Endodermal cell (in vitro differentiated cells): ENCODE data around the gene KCNQ5. TPM values are rescaled to one million over a fixed set of nuclear protein-coding genes. Genes with fewer than 3 reads are reported as not detected.

Experiments used
- DNase-seq: peaks from one replicate; pipeline ENCODE4 v3.0.0-alpha.2; 2017
- H3K27ac ChIP-seq: 2 replicates; pipeline ENCODE4 v1.5.1; 2013; ENCODE audit warnings: mild to moderate bottlenecking, low read depth, low read length, moderate library complexity
- H3K27me3 ChIP-seq: 2 replicates; pipeline ENCODE4 v1.6.1; 2013; ENCODE audit warnings: mild to moderate bottlenecking, low read length, moderate library complexity; ENCODE audit not compliant: insufficient read depth, control insufficient read depth, poor library complexity, severe bottlenecking
- H3K36me3 ChIP-seq: 2 replicates; pipeline ENCODE4 v1.7.0; 2013; ENCODE audit warnings: mild to moderate bottlenecking, low read length, moderate library complexity; ENCODE audit not compliant: control insufficient read depth, insufficient read depth
- H3K4me1 ChIP-seq: one replicate; pipeline ENCODE4 v1.7.0; 2013; ENCODE audit warnings: low read length; ENCODE audit not compliant: control insufficient read depth, insufficient read depth
- H3K4me3 ChIP-seq: 2 replicates; pipeline ENCODE4 v1.5.1; 2013; ENCODE audit warnings: mild to moderate bottlenecking, low read length, moderate library complexity
- H3K9ac ChIP-seq: 2 replicates; pipeline ENCODE4 v1.6.1; 2013; ENCODE audit warnings: mild to moderate bottlenecking, low read length, moderate library complexity; ENCODE audit not compliant: poor library complexity, severe bottlenecking; ENCODE audit errors: extremely low read depth
- H3K9me3 ChIP-seq: 2 replicates; pipeline ENCODE4 v1.6.1; 2013; ENCODE audit warnings: mild to moderate bottlenecking, low read length, moderate library complexity; ENCODE audit not compliant: control insufficient read depth
- H3K27ac Mint-ChIP-seq: 2 replicates; pipeline ENCODE4 v1.8.0; 2020; ENCODE audit warnings: mixed read lengths
- H3K27me3 Mint-ChIP-seq: 2 replicates; pipeline ENCODE4 v1.8.0; 2021; ENCODE audit warnings: mild to moderate bottlenecking, mixed read lengths; ENCODE audit not compliant: insufficient read depth
- H3K36me3 Mint-ChIP-seq: 2 replicates; pipeline ENCODE4 v1.8.0; 2020; ENCODE audit warnings: low read depth, mixed read lengths
- H3K4me1 Mint-ChIP-seq: 2 replicates; pipeline ENCODE4 v1.8.0; 2020; ENCODE audit warnings: mixed read lengths
- H3K4me3 Mint-ChIP-seq: 2 replicates; pipeline ENCODE4 v1.8.0; 2020; ENCODE audit warnings: mild to moderate bottlenecking, moderate library complexity, mixed read lengths
- H3K9me3 Mint-ChIP-seq: 2 replicates; pipeline ENCODE4 v1.8.0; 2020; ENCODE audit warnings: mild to moderate bottlenecking, mixed read lengths
- CTCF ChIP-seq: fragments of 200-600 bp; sonication (generic); conservative IDR thresholded peaks from 2 replicates; pipeline ENCODE4 v1.5.0; 2021; ENCODE audit warnings: antibody characterized with exemption, mild to moderate bottlenecking
- WGBS, 2 experiments: methylation state at CpG; one replicate each; pipeline versions ENCODE4 v1.1.5 to v1.1.7; 2013; ENCODE audit warnings: missing lambda C conversion rate in 2 of 2, mixed read lengths in 1 of 2; ENCODE audit not compliant: insufficient coverage in 1 of 2, insufficient read length in 1 of 2; 5-methylcytosine and 5-hydroxymethylcytosine counted together
- total RNA-seq, 2 donors: library from RNA; stranded (reverse); fragmentation: NEBNext Ultra II Directional in 1 of 2; extraction: Animal tissue kit (Norgen Biotek cat#: 25700) in 1 of 2; gene quantifications; 2 replicates in 1 of 2; 3 replicates in 1 of 2; pipeline ENCODE4 v1.2.1, GENCODE V29; 2021

The KCNQ5 gene
- total RNA-seq, 2 donors from 2014 or later, result 2.4 to 8.3 TPM

GRCh38 chr6:72925136-72925535 lies 303.3 kb downstream of the KCNQ5 start:
- Histone ChIP-seq H3K9me3 (no peaks in the 10 kb centered on the region), H3K27ac (no peak overlapping the region), H3K9ac (no peak overlapping the region), H3K4me1 (no peaks in the 10 kb centered on the region), H3K36me3 (no peaks in the 10 kb centered on the region), H3K27me3 (no peaks in the 10 kb centered on the region), H3K4me3 (no peak overlapping the region)
- H3K27ac Mint-ChIP-seq, result no peak overlapping the region
- DNase-seq, result no peak
- TF ChIP-seq CTCF, result no peak
- peaks cover 2% of the 10 kb centered on the region for H3K4me1 Mint-ChIP-seq
- H3K9me3 Mint-ChIP-seq, result no peaks in the 10 kb centered on the region
- H3K36me3 Mint-ChIP-seq, result no peaks in the 10 kb centered on the region
- H3K4me3 Mint-ChIP-seq, result no peak overlapping the region
- no peaks in the 10 kb centered on the region for H3K27me3 Mint-ChIP-seq

GRCh38 chr6:72930556-72931132 lies 308.8 kb downstream of the KCNQ5 start:
- no peak overlapping the region for H3K4me3 ChIP-seq
- H3K27ac Mint-ChIP-seq, result no peak overlapping the region
- no peak overlapping the region for H3K27ac ChIP-seq
- H3K4me3 Mint-ChIP-seq, result no peak overlapping the region
- TF ChIP-seq CTCF, result no peak
- no peaks in the 10 kb centered on the region for H3K9me3 ChIP-seq
- no peaks in the 10 kb centered on the region for H3K36me3 ChIP-seq
- H3K36me3 Mint-ChIP-seq, result no peaks in the 10 kb centered on the region
- no peaks in the 10 kb centered on the region for H3K9me3 Mint-ChIP-seq
- no peak for DNase-seq
- H3K27me3 ChIP-seq, result no peaks in the 10 kb centered on the region
- peaks cover 16% of the 10 kb centered on the region for H3K4me1 Mint-ChIP-seq
- 97 to 100% methylated on average over 1 to 4 of the region's 5 CpGs for WGBS, 2 experiments
- peaks cover 3% of the 10 kb centered on the region for H3K4me1 ChIP-seq
- H3K9ac ChIP-seq, result no peak overlapping the region
- H3K27me3 Mint-ChIP-seq, result no peaks in the 10 kb centered on the region

GRCh38 chr6:72931325-72931887 lies 309.5 kb downstream of the KCNQ5 start:
- no peak for TF ChIP-seq CTCF
- WGBS, 2 experiments, result 67 to 83% methylated on average over 1 to 4 of the region's 4 CpGs
- H3K36me3 ChIP-seq, result no peaks in the 10 kb centered on the region
- no peaks in the 10 kb centered on the region for H3K9me3 ChIP-seq
- no peaks in the 10 kb centered on the region for H3K27me3 ChIP-seq
- no peak overlapping the region for H3K4me3 ChIP-seq
- H3K9ac ChIP-seq, result no peak overlapping the region
- no peaks in the 10 kb centered on the region for H3K27me3 Mint-ChIP-seq
- no peak overlapping the region for H3K4me3 Mint-ChIP-seq
- H3K36me3 Mint-ChIP-seq, result no peaks in the 10 kb centered on the region
- no peaks in the 10 kb centered on the region for H3K9me3 Mint-ChIP-seq
- H3K27ac ChIP-seq, result no peak overlapping the region
- peaks cover 3% of the 10 kb centered on the region for H3K4me1 ChIP-seq
- no peak for DNase-seq
- peaks cover 16% of the 10 kb centered on the region for H3K4me1 Mint-ChIP-seq
- H3K27ac Mint-ChIP-seq, result no peak overlapping the region
